Left kidney (tissue), 2 donors: ENCODE results near the gene NAXD. TPM values are rescaled to one million over a fixed set of nuclear protein-coding genes. Genes with fewer than 3 reads are reported as not detected.
"Not testable (repeated sequence)": the region's sequence is repeated elsewhere in the genome, so short reads cannot be mapped to it uniquely, and the experiment has no call there.

ENCODE experiments used
- DNase-seq: peaks from one replicate; pipeline ENCODE4 v3.0.0-alpha.2; 2013
- polyA plus RNA-seq: library from polyadenylated mRNA; unstranded; fragments of 120-200 nt; gene quantifications from one replicate; pipeline ENCODE4 v1.2.1, GENCODE V29; 2013; ENCODE audit not compliant: insufficient read length

The NAXD gene
- polyA plus RNA-seq, 1 donor = 40.8 TPM

DNA sequence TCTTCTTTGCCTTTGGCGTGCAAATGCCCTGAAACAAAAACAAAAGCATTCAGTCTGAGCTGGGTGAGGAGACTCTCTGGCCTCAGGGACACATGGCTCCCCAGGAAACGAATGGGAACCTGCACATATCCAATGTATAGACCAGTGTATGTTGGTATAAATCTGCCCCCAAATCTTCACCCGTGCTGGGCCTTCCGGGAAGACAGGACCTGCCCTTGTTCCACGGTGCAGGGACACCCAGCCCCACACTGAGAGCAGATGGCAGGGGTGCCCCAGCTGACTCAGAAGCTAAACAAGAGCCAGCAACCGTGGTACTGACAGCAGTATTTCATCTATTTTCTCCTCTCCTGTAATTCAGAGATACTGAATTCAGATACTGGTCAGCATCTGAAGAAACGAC lies 48.1 kb downstream of the NAXD start:
- no peak for DNase-seq

DNA sequence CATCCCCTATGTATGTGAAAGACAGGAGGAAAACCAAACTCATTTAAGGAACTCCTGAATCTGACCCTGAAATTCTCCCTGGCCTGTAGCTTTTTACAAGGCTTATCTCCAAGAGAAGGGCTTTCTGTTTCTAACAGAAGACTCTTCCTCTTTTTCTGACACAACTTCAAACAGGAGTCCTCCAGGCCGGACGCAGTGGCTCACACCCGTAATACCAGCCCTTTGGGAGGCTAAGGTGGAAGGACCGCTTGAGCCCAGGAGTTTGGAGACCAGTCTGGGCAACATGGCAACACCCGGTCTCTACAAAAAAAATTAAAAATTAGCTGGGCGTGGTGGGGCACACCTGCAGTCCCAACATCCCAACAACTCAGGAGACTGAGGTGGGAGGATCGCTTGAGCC lies 48.7 kb downstream of the NAXD start:
- no peak for DNase-seq

DNA sequence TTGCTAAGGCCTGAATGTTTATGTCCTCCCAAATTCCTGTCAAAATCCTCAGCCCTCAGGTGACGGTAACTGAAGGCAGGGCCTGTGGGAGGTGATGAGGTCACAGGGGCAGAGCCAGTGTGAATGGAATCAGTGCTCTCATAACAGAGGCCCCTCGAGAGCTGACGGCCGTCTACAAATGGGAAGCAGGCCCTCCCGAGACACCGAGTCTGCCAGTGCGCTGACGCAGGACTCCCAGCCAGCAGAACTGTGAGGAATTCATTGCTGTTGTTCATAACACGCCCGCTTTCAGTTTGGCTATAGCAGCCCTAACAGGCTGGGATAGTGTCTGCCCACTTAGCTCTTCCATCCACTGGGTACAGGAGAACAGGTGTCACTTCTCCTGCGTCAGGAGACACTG lies 49.3 kb downstream of the NAXD start:
- DNase-seq = no peak

DNA sequence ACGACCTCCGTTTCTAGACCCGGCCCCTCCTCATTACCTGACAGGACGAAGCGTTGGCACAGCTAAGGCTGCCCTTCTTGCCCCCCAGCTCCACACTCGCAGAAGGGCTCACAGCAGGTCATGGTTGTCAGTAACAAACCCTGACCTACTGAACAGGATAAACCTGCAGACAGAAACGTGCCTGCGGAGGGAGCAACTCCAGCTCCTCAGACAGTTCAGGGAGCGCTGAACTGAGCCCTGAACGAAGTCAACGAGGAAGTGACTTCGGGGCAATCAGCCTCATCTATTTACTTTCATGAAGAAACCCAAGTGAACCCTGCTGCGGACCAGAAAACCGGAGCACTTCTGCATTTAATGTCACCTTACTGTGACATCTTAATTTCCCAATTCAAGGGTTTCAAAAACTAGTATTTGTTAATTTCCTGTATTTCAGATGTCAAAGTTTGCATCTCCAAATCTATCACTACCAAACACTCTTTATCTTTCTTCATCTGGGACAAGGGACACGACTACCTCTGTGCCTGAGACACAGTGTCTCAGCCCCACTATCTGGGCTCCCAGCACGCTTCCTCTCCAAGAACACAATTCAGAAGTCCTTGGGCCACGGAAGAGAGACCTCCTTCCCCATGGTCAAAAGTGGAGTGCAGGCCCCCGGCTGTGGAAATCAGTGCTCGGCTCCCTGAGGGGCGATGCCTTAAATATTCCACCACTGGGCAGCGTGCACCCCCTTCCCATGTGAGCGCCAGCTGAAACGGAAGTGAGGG lies 50.3 kb downstream of the NAXD start:
- DNase-seq = no peak

DNA sequence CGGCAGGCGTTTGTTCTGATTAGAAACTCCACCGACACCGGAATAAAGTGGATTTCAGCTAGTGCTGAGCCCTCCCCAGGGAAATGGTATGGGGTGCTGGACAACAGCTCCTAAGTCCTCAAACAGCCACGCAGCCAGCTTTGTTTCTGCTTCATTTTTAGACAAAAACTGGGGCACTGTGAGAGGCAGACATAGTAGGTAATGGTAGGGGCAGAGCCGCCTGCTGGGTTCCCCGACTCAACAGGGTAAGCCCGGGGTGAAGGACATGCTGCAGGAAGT lies 50.8 kb downstream of the NAXD start:
- DNase-seq = no peak

DNA sequence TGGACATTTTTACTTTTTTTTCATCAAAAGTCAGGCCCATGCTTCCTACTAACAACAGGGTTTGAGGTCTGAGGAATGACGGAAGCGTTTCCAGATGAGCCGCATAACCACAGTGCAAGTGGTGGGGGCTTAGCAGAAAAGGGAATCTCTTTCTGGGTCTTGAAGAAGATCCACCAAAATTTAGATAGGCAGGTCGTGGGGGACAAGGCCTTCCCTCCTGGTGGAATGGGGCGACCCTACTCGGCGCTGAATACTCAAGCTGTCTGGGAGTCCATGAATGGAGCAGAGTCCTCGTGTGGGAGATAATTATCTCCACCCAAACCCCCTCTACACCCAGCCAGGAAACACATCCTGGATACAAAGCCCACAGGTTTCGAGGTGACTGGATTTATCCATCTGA lies 53.7 kb downstream of the NAXD start:
- DNase-seq = no peak

DNA sequence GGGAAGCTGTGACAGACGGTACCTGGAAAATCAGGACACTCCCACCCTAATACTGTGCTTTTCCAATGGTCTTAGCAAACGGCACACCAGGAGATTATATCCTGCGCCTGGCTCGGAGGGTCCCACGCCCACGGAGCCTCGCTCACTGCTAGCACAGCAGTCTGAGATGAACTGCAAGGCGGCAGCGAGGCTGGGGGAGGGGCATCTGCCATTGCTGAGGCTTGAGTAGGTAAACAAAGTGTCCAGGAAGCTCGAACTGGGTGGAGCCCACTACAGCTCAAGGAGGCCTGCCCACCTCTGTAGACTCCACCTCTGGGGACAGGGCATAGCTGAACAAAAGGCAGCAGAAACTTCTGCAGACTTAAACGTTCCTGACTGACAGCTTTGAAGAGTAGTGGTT lies 54.5 kb downstream of the NAXD start:
- not testable (repeated sequence) for DNase-seq

DNA sequence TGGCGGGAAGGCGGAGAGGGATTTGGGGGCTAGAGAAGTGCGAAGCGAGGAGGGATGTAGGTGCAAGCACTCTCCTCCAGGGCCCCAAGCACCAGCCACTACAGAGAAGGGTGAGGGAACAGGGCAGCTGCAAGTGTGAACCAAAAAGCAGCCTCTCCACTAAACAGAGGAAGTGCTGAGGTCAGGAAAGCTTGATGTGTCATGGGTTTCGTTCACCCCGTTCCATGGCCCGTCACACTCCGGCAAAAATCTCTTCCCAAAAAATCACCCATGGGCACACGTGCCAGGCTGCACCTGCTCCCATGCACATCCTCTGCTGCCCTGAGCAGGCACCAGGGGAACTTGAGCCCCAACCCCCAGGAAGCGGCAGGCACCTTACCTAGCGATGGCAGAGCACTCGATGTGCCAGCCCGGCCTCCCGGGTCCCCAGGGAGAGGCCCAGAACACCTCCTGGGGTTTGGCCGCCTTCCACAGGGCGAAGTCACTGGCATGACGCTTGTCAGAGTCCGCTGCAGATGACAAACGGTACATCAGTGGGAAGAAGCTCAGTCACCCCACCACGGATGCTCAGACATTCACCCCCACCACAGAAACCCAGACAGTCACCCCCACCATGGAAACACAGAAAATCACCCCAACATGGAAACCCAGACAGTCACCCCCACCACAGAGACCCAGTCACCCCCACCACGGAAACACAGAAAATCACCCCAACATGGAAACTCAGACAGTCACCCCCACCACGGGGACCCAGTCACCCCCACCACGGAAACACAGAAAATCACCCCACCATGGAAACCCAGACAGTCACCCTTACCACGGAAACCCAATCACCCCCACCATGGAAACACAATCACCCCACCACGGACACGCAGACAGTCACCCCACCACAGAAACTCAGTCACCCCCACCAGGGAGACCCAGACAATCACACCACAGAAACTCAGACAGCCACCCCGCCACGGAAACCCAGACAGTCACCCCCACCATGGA lies 61.5 kb downstream of the NAXD start:
- no peak for DNase-seq

DNA sequence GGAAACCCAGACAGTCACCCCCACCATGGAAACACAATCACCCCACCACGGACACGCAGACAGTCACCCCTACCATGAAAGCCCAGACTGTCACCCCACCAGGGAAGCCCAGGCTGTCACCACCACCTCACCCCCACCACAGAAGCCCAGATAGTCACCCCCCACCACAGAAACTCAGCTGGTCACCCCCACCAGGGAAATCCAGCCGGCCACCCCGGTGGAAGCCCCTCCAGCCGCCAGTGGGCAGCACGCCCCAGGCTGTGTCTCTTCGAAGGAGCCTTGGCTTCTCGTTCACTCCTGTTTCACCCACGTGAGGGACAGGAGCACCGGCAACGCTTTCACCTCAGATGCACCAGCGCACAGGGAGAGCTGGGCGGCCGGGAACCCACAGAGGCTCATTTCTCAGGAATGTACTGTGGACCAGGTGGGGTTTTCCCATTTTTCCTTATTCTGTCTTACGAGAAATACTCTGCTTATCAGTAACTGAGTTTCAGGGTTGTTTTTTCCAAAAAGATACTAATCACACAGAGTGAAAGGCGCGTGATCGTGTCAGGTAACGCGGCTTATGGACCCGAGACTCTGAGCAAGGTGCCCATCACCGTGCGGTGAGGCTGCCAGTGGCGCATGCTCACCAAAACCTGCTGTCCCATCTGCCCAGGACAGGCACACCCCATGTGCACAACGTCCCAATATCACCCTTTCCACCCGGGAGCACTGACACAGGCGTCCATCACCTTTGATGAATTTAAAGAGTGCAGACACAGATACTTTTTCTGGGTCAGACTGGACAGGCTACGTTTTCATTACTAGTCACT lies 62.6 kb downstream of the NAXD start:
- DNase-seq = no peak

DNA sequence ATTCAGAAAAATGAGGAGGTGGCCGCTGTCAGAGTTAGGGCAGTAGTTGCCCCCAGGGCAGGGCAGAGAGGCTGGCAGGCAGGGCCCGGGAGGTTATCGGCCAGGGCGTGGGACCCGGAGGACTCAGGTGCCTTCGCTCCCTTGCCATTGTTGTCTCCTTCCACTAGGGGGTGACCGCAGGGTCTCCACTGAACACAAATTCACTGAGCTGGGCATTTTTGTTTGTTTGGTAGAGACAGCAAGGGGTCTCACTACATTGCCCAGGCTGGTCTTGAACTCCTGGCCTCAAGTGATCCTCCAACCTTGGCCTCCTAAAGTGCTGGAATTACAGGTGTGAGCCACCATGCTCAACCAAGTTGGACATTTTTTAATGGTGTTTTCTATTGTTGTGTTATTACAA lies 65.5 kb downstream of the NAXD start:
- DNase-seq = no peak

DNA sequence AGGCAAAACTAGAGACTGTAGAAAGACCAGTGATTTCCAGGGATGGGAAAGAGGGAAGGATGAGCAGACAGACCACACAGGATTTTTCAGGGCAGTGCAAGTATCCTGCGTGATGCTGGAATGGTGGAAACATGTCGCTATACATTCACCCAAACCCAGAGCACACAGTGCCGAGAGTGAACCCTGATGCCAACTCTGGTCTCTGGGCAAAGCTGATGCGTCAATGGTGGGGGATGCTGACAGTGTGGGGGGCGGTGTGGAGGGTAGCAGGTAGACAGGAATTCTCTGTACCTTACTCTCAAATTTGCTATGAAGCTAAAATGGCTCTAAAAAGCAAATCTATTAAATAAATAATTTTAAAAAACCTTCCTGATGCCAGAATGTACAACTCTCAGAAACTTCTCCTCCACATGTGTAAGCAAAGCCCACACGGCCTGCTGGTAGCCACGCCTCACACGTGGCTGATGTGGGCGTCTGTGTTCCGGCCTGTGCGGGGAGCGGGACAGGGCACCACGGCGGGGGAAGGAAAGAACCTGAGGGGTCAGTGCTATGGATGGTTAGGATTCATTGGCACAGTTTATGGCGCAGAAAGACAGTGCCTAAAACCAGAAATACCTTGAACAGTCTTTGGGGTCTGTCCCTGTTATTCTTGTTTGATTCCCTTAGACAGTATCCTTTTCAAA lies 66.7 kb downstream of the NAXD start:
- DNase-seq = no peak

DNA sequence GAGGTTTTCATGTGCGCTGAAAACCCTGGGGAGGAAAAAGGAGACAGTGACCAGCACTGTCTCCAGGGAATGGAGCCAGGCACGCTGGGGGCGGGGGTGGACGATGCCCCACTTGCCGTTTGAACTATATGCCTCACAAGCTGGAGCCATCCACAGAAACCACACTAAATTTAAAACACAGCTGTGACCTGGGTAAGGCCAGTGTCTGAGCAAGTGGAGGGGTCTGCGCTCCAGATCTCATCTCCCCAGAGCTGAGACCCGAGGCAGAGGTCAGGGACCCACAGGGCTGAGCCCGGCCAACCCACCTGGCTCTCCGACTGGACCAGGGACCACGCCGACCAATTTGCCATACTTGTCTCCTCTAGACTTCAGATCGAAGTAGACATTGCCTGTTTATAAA lies 67.4 kb downstream of the NAXD start:
- DNase-seq = no peak

DNA sequence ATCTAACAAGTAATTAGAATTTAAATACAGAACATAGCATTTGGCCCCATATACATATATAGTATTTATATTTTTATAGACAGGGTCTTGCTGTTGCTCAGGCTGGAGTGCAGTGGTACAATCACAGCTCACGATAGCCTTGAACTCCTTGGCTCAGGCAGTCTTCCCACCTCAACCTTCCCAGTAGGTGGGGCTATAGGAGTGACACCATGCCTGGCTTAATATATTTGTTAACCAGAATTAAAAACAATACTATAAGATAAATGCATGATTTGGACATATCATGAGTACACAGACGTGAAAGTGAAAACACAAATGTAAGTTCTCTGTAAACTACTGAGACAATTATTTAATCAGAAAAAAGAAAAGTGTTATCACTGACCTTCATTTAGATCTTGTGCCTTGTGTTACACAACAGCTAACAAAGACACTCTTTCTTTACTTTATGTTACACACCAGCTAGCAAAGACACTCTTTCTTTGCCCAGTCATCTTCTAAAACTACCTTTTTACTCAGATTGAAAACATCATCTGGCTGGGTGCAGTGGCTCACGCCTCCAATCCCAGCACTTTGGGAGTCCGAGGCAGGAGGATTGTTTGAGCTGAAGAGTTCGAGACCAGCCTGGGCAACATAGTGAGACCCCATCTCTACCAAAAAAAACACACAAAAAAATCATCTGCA lies 68.0 kb downstream of the NAXD start:
- no peak for DNase-seq

DNA sequence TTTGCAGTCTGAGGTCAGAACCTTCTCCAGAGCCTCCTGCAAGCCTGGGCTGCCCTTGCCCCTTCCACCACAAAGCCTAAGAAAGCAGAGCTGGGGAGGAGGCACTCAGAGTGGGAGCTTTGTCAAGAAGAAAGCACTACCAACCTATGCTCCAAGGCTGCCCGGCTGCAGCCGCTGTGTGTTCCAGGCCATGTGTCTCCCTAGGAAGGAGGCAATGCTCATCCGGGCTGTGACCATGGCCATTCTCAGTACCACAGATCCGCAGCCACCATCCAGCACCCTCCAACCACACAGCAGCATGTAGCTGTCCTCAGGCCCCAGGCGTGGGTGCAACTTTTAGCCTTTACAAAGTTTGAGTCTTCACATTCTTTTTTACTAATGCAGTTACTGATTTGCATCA lies 68.6 kb downstream of the NAXD start:
- no peak for DNase-seq

DNA sequence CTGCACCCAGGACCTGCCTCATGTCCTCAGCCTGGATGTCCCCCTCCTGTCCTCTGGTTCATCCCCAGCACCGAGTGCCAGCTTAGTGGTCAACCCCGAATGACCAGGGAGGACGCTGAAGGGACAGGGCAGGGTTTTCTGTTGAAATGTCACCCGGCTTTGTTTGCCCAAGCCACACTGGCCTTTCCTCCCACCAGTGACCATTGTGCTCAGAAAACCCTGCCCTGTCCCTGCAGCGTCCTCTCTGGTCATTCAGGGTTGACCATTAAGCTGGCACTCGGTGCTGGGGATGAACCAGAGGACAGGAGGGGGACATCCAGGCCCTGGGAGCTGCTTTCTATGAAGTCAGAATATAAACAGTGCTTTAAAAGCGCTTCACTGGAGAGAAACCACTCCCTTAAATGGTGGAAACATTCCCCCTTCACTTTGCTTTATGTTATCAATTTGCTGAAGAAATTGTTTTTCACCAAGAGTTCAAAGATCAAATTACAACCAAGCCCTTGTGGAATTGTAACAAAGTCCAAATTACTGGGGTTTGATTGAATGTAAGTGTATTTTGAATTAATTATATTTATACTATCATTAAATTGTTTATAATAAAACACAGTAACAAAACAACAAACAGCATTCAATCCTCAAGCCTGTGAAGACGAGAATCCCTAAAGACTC lies 69.2 kb downstream of the NAXD start:
- no peak for DNase-seq

DNA sequence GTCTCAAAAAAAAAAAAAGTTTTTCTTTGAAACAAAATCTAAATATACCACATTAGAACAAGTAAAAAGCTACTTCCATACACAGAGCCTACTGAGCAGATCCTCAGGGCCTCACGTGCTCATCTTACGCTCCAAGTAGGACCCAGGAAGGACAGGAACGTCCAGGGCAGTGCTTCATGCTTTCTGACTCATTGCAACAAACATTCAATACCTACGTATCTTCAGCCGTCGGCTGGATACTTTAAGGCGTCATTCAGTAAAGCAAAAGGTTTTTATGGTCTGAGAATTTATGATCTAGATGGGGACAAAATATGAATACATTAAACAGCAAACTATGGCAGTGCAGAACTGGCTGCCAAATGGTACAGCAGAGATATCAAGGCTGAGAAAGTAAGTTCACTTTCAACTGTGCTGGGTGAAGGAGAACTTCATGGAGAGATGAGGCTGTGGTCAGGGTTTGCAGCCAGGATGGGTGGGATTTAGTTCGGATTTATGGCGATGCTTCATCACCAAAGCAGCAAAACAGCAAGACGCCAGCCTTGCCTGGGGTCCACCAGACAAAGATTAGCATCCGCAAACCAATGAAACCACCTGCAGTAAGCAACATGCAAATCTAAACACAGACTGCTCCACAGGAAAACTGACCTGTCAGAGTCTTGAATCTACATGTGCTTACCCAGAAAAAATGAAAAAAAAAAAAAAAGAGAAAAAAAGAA lies 70.1 kb downstream of the NAXD start:
- DNase-seq = no peak

DNA sequence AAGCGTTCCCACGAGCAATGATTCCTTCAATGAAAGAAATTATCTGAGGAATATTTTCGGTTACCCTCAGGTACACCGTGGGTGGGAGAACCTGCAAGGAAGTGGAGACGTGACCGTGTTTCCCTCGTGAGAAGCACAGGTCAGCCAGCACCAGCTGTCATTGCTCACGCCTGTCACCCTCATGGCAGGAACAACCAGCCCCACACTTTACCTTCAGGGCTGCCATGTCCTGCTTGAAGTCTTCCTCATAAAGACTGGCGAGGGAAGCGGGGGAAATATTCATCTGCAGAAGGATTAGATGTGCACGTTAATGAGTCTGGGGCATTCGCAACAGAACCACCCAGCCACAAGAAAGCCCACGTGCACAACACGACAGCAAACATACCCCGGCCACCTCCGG lies 72.4 kb downstream of the NAXD start:
- DNase-seq = no peak

DNA sequence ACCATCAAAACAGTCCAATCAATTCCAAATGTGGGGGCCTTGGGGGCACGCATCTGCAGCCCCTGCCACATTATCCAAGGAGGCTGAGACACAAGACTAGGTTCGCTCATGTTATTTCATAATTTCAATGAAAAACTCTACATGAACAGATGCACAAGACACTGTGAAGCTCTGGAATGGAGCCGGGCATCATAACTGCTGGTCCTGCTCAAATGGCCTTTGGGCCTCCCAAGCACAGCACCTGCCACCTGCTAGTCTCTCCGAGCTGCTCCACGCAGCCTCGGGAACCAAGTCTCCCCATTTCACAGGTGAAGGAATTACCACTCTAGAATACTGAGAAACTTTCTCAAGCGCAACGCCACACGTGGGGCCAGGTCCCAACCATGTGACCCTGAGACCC lies 73.7 kb downstream of the NAXD start:
- no peak for DNase-seq
